Measurements from ENCODE around the gene ZNF814.
"Not testable (repeated sequence)": the region's sequence is repeated elsewhere in the genome, so short reads cannot be mapped to it uniquely, and the experiment has no call there.

Gene ZNF814

GRCh38 chr19:57825511-57825910, 63.3 kb downstream of the ZNF814 start:
- ChIA-PET POLR2A (no interaction called here), CTCF (interaction anchor here (0.6 kb wide), 1 partner anchor 528 kb away, joined by 3 read pairs; no protein-coding TSS in a partner anchor)
- Histone ChIP-seq H3K27ac (ENCODE audit: insufficient read depth in 1 of 2, low read depth in 1 of 2, low read length in 2 of 2, poor library complexity in 1 of 2, severe bottlenecking in 2 of 2) (no peak overlapping the region), H3K4me3 (ENCODE audit: control insufficient read depth in 1 of 7, extremely low read depth in 1 of 7, insufficient read depth in 4 of 7, low read depth in 2 of 7, low read length in 6 of 7) (no peak overlapping the region), H3K4me1 (ENCODE audit: control extremely low read depth in 1 of 4, control insufficient read depth in 4 of 4, insufficient read depth in 4 of 4, low read length in 3 of 4) (peaks cover 0 to 5% (median 4%) of the 10 kb centered on the region in 4 experiments), H3K36me3 (ENCODE audit: control insufficient read depth in 4 of 4, insufficient read depth in 4 of 4, low read length in 3 of 4) (peaks cover 0 to 31% (median 9%) of the 10 kb centered on the region in 4 experiments), H3K27me3 (replicated peaks in 2 of 5; ENCODE audit: control insufficient read depth in 4 of 5, insufficient read depth in 5 of 5, low read length in 4 of 5) (no peaks in the 10 kb centered on the region), H3K9me3 (ENCODE audit: control extremely low read depth in 1 of 5, control insufficient read depth in 4 of 5, insufficient read depth in 2 of 5, low read depth in 1 of 5, low read length in 4 of 5) (no peaks in the 10 kb centered on the region)
- DNase-seq = no peak
- WGBS (ENCODE audit: insufficient coverage) = 97% methylated on average over 5 of the region's 6 CpGs

GRCh38 chr19:57823608-57824007, 65.2 kb downstream of the ZNF814 start:
- H3K4me3 ChIP-seq (ENCODE audit: control insufficient read depth in 1 of 7, extremely low read depth in 1 of 7, insufficient read depth in 4 of 7, low read depth in 2 of 7, low read length in 6 of 7); CTCF ChIA-PET; DNase-seq; H3K27ac ChIP-seq (ENCODE audit: insufficient read depth in 1 of 2, low read depth in 1 of 2, low read length in 2 of 2, poor library complexity in 1 of 2, severe bottlenecking in 2 of 2); POLR2A ChIA-PET; H3K9me3 ChIP-seq (ENCODE audit: control extremely low read depth in 1 of 5, control insufficient read depth in 4 of 5, insufficient read depth in 2 of 5, low read depth in 1 of 5, low read length in 4 of 5); H3K27me3 ChIP-seq (replicated peaks in 2 of 5; ENCODE audit: control insufficient read depth in 4 of 5, insufficient read depth in 5 of 5, low read length in 4 of 5): not testable (repeated sequence)
- WGBS (ENCODE audit: insufficient coverage) = no CpG with 5 or more reads among the region's 4 CpGs
- Histone ChIP-seq H3K4me1 (ENCODE audit: control extremely low read depth in 1 of 4, control insufficient read depth in 4 of 4, insufficient read depth in 4 of 4, low read length in 3 of 4) (peaks cover 0 to 17% (median 11%) of the 10 kb centered on the region in 4 experiments), H3K36me3 (ENCODE audit: control insufficient read depth in 4 of 4, insufficient read depth in 4 of 4, low read length in 3 of 4) (peaks cover 0 to 19% (median 6%) of the 10 kb centered on the region in 4 experiments)

GRCh38 chr19:57823155-57823554, 65.7 kb downstream of the ZNF814 start:
- H3K27me3 ChIP-seq (replicated peaks in 2 of 5; ENCODE audit: control insufficient read depth in 4 of 5, insufficient read depth in 5 of 5, low read length in 4 of 5); POLR2A ChIA-PET; DNase-seq; CTCF ChIA-PET; H3K4me3 ChIP-seq (ENCODE audit: control insufficient read depth in 1 of 7, extremely low read depth in 1 of 7, insufficient read depth in 4 of 7, low read depth in 2 of 7, low read length in 6 of 7); H3K27ac ChIP-seq (ENCODE audit: insufficient read depth in 1 of 2, low read depth in 1 of 2, low read length in 2 of 2, poor library complexity in 1 of 2, severe bottlenecking in 2 of 2); H3K9me3 ChIP-seq (ENCODE audit: control extremely low read depth in 1 of 5, control insufficient read depth in 4 of 5, insufficient read depth in 2 of 5, low read depth in 1 of 5, low read length in 4 of 5): not testable (repeated sequence)
- Histone ChIP-seq H3K36me3 (ENCODE audit: control insufficient read depth in 4 of 4, insufficient read depth in 4 of 4, low read length in 3 of 4) (peaks cover 0 to 19% (median 6%) of the 10 kb centered on the region in 4 experiments), H3K4me1 (ENCODE audit: control extremely low read depth in 1 of 4, control insufficient read depth in 4 of 4, insufficient read depth in 4 of 4, low read length in 3 of 4) (peaks cover 0 to 17% (median 11%) of the 10 kb centered on the region in 4 experiments)
- WGBS (ENCODE audit: insufficient coverage) = 100% methylated on average over 1 of the region's 2 CpGs

GRCh38 chr19:57821501-57821900, 67.3 kb downstream of the ZNF814 start:
- H3K9me3 ChIP-seq (ENCODE audit: control extremely low read depth in 1 of 5, control insufficient read depth in 4 of 5, insufficient read depth in 2 of 5, low read depth in 1 of 5, low read length in 4 of 5); DNase-seq; H3K27me3 ChIP-seq (replicated peaks in 2 of 5; ENCODE audit: control insufficient read depth in 4 of 5, insufficient read depth in 5 of 5, low read length in 4 of 5); H3K27ac ChIP-seq (ENCODE audit: insufficient read depth in 1 of 2, low read depth in 1 of 2, low read length in 2 of 2, poor library complexity in 1 of 2, severe bottlenecking in 2 of 2); POLR2A ChIA-PET; H3K4me3 ChIP-seq (ENCODE audit: control insufficient read depth in 1 of 7, extremely low read depth in 1 of 7, insufficient read depth in 4 of 7, low read depth in 2 of 7, low read length in 6 of 7): not testable (repeated sequence)
- CTCF ChIA-PET = interaction anchor here (0.6 to 1.8 kb wide), 3 partner anchors 9 to 48 kb away, joined by 3 to 4 read pairs (median 4); partner anchors contain the start of gene ZNF587B
- Histone ChIP-seq H3K4me1 (ENCODE audit: control extremely low read depth in 1 of 4, control insufficient read depth in 4 of 4, insufficient read depth in 4 of 4, low read length in 3 of 4) (peaks cover 0 to 17% (median 11%) of the 10 kb centered on the region in 4 experiments), H3K36me3 (ENCODE audit: control insufficient read depth in 4 of 4, insufficient read depth in 4 of 4, low read length in 3 of 4) (peaks cover 0 to 18% (median 6%) of the 10 kb centered on the region in 4 experiments)
- 100% methylated on average over 2 of the region's 3 CpGs for WGBS (ENCODE audit: insufficient coverage)

GRCh38 chr19:57821095-57821494, 67.7 kb downstream of the ZNF814 start:
- H3K27me3 ChIP-seq (replicated peaks in 2 of 5; ENCODE audit: control insufficient read depth in 4 of 5, insufficient read depth in 5 of 5, low read length in 4 of 5); H3K9me3 ChIP-seq (ENCODE audit: control extremely low read depth in 1 of 5, control insufficient read depth in 4 of 5, insufficient read depth in 2 of 5, low read depth in 1 of 5, low read length in 4 of 5): not testable (repeated sequence)
- 100% methylated on average over 1 of the region's 3 CpGs for whole genome bisulfite sequencing (ENCODE audit: insufficient coverage)
- Histone ChIP-seq H3K4me1 (ENCODE audit: control extremely low read depth in 1 of 4, control insufficient read depth in 4 of 4, insufficient read depth in 4 of 4, low read length in 3 of 4) (peaks cover 0 to 17% (median 11%) of the 10 kb centered on the region in 4 experiments), H3K27ac (ENCODE audit: insufficient read depth in 1 of 2, low read depth in 1 of 2, low read length in 2 of 2, poor library complexity in 1 of 2, severe bottlenecking in 2 of 2) (peak overlapping the region in 1 of 2 experiments; percentile 90), H3K4me3 (ENCODE audit: control insufficient read depth in 1 of 7, extremely low read depth in 1 of 7, insufficient read depth in 4 of 7, low read depth in 2 of 7, low read length in 6 of 7) (peak overlapping the region in 1 of 7 experiments; percentile 100), H3K36me3 (ENCODE audit: control insufficient read depth in 4 of 4, insufficient read depth in 4 of 4, low read length in 3 of 4) (peaks cover 0 to 14% (median 4%) of the 10 kb centered on the region in 4 experiments)
- CTCF ChIA-PET = interaction anchor here (1.8 to 2.2 kb wide), 2 partner anchors 20 to 82 kb away, joined by 4 to 5 read pairs; no protein-coding TSS in a partner anchor
- POLR2A ChIA-PET = interaction anchor here (0.6 kb wide), 1 partner anchor 73 kb away, joined by 3 read pairs; no protein-coding TSS in a partner anchor
- DNase-seq = peak in 2 of 3 donors; percentile 16 to 29

- ChIA-PET CTCF (interaction anchor here (1.8 to 2.2 kb wide), 2 partner anchors 20 to 82 kb away, joined by 4 to 5 read pairs; no protein-coding TSS in a partner anchor), POLR2A (interaction anchor here (0.6 kb wide), 1 partner anchor 73 kb away, joined by 3 read pairs; no protein-coding TSS in a partner anchor)
- no peak for DNase-seq
- peak overlapping the region; percentile 74 to 90 for H3K27ac ChIP-seq (ENCODE audit: insufficient read depth in 1 of 2, low read depth in 1 of 2, low read length in 2 of 2, poor library complexity in 1 of 2, severe bottlenecking in 2 of 2)
- WGBS (ENCODE audit: insufficient coverage) = 92% methylated on average over 5 of the region's 6 CpGs
- H3K4me3 ChIP-seq (ENCODE audit: control insufficient read depth in 1 of 7, extremely low read depth in 1 of 7, insufficient read depth in 4 of 7, low read depth in 2 of 7, low read length in 6 of 7) = peak overlapping the region in 6 of 7 experiments; percentile 85 to 100 (median 91)
- H3K4me1 ChIP-seq (ENCODE audit: control extremely low read depth in 1 of 4, control insufficient read depth in 4 of 4, insufficient read depth in 4 of 4, low read length in 3 of 4) = peaks cover 0 to 17% (median 11%) of the 10 kb centered on the region in 4 experiments
- no peaks in the 10 kb centered on the region for H3K9me3 ChIP-seq (ENCODE audit: control extremely low read depth in 1 of 5, control insufficient read depth in 4 of 5, insufficient read depth in 2 of 5, low read depth in 1 of 5, low read length in 4 of 5)
- H3K36me3 ChIP-seq (ENCODE audit: control insufficient read depth in 4 of 4, insufficient read depth in 4 of 4, low read length in 3 of 4) = peaks cover 0 to 9% (median 3%) of the 10 kb centered on the region in 4 experiments
- no peaks in the 10 kb centered on the region for H3K27me3 ChIP-seq (replicated peaks in 2 of 5; ENCODE audit: control insufficient read depth in 4 of 5, insufficient read depth in 5 of 5, low read length in 4 of 5)
Observed at GRCh38 chr19:57820599-57820998, 68.2 kb downstream of the ZNF814 start.

GRCh38 chr19:57819475-57820148, 69.2 kb downstream of the ZNF814 start:
- Histone ChIP-seq H3K4me3 (ENCODE audit: control insufficient read depth in 1 of 7, extremely low read depth in 1 of 7, insufficient read depth in 4 of 7, low read depth in 2 of 7, low read length in 6 of 7) (peak overlapping the region; percentile 71 to 100 (median 90)), H3K9me3 (ENCODE audit: control extremely low read depth in 1 of 5, control insufficient read depth in 4 of 5, insufficient read depth in 2 of 5, low read depth in 1 of 5, low read length in 4 of 5) (no peaks in the 10 kb centered on the region), H3K27ac (ENCODE audit: insufficient read depth in 1 of 2, low read depth in 1 of 2, low read length in 2 of 2, poor library complexity in 1 of 2, severe bottlenecking in 2 of 2) (peak overlapping the region; percentile 74 to 90), H3K4me1 (ENCODE audit: control extremely low read depth in 1 of 4, control insufficient read depth in 4 of 4, insufficient read depth in 4 of 4, low read length in 3 of 4) (peaks cover 0 to 22% (median 13%) of the 10 kb centered on the region in 4 experiments), H3K27me3 (replicated peaks in 2 of 5; ENCODE audit: control insufficient read depth in 4 of 5, insufficient read depth in 5 of 5, low read length in 4 of 5) (no peaks in the 10 kb centered on the region), H3K36me3 (ENCODE audit: control insufficient read depth in 4 of 4, insufficient read depth in 4 of 4, low read length in 3 of 4) (peaks cover 0 to 6% (median 1%) of the 10 kb centered on the region in 4 experiments)
- DNase-seq = peak; percentile 90 to 95 (median 94)
- POLR2A ChIA-PET = interaction anchor here (0.7 to 1.6 kb wide), 3 partner anchors 10 to 73 kb away, joined by 3 to 4 read pairs (median 3); partner anchors contain the start of genes ZNF587B and ZNF776
- 0% methylated on average over 44 of the region's 44 CpGs for WGBS (ENCODE audit: insufficient coverage)
- CTCF ChIA-PET = interaction anchor here (0.9 to 2.2 kb wide), 3 partner anchors 12 to 81 kb away, joined by 3 to 5 read pairs (median 3); no protein-coding TSS in a partner anchor
